Measurements from ENCODE around the gene CDC42BPG.

Gene CDC42BPG

GRCh38 chr11:64869571-64870175 lies 25.2 kb upstream of the CDC42BPG start:
- peak; percentile 36 for TF ChIP-seq CTCF (IDR thresholded peaks at IDR 0.05; ENCODE audit: extremely low read depth, missing control alignments)
- no peak for DNase-seq (ENCODE audit: low spot score)

DNA sequence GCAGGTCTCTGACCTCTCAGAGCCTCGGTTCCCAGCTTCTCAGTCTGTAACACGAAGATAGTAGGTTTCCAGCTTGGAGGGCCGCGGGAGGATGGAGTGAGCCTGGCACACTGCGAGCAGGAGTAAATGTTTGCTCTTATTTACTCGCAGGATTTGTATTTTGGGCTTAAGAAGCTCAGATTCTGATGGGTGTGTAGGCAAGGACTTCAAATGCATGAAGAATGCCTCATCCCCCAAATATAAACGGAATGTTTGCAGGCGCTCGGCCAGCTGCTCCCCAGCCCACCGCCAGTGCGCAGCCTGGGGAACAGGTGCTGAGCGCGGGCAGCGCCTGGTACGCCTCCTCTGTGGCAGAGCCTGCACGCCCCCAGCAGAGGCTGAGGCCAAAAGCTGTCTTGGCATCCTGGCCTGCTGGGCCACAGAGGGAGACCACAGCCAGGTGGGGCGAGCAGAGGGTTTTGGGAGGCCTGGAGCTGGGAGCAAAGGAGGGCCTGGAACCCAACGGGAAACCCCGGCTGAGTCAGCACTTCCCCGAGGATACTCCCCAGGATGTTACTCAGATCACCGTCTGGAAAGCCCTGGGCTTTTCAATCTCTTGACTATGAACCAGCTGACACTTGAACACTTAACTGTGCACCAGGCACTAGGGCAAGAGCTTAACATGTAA lies 24.6 kb upstream of the CDC42BPG start:
- DNase-seq (ENCODE audit: low spot score), result no peak
- TF ChIP-seq CTCF (IDR thresholded peaks at IDR 0.05; ENCODE audit: extremely low read depth, missing control alignments), result no peak

- no peak for TF ChIP-seq CTCF (IDR thresholded peaks at IDR 0.05; ENCODE audit: extremely low read depth, missing control alignments)
- DNase-seq (ENCODE audit: low spot score), result no peak
Measured at GRCh38 chr11:64867748-64868462, 23.5 kb upstream of the CDC42BPG start.

- TF ChIP-seq CTCF (IDR thresholded peaks at IDR 0.05; ENCODE audit: extremely low read depth, missing control alignments), result no peak
- DNase-seq (ENCODE audit: low spot score), result no peak
Measured at GRCh38 chr11:64866173-64866491, 21.7 kb upstream of the CDC42BPG start.

DNA sequence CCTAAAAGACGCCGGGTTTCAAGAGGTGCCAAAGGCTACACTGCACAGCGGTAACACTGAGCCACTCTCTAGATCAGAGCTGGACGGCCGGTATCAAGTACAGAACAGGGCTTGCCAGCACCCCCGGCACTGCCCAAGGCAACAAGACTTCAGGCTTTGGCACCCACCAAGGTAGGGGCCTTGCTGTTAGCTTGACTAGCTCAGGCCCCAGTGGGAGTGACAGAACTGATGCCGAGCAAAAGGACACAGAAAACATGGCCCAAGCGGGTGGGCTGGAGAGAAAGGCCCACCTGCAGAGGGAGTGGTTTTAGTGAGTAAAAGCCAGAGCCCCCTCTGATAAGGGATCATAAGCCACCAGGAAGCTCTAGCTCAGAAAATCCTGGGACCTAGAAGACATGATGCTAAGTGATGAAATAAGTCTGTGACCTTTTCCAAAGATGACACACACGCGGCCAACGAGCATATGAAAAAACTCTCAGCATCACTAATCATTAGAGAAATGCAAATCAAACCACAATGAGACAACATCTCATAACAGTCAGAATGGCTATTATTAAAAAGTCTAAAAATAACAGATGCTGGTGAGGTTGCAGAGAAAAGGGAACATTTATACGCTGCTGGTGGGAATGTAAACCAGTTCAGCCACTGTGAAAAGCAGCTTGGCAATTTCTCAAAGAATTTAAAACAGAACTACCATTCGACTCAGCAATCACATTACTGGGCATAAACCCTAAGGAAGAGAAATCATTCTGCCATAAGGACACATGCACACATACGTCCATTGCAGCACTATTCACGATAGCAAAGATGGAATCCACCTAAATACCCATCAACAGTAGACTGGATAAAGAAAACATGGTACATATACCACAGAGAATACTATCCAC lies 21.1 kb upstream of the CDC42BPG start:
- no peak for TF ChIP-seq CTCF (IDR thresholded peaks at IDR 0.05; ENCODE audit: extremely low read depth, missing control alignments)

DNA sequence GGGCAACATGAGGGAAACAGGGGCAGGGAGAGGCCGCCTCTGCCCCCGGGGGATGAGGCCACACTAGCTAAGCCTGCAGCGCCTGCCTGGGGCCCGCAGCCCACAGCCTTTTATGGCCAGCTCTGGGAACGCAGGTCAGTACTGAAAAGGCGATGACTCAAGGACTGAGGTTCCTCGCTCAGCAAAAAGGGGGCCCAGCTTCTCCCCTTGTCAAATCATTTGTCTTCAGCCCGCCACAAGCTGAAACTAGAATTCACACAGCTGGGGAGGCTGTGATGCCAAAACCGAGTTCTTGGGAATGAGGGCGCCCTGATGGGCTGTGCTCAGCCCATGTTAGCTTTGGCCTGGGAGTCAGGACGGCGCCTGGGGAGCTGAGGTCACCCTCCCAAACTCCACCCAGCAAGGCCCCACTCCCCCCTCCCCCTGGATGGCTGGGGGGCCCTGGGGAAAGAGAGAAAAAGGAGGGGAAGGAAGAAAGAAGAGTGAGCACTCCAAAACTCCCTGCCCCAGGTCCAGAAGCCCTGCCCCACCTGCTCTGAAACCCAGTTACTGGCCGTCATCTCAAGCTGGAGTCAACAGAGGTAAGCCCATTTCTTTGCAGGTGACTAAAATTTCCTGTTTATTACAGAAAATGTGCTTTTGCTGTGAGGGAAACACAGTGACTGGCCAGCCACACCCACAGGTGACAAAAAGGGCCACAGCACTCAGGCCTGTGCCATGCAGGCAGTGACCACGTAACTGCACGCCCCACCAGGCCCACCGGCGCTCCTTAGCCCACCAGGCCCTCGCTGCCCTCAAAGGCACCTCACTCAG lies 20.2 kb upstream of the CDC42BPG start:
- TF ChIP-seq CTCF (IDR thresholded peaks at IDR 0.05; ENCODE audit: extremely low read depth, missing control alignments), result no peak
- peak; percentile 70 for DNase-seq (ENCODE audit: low spot score)

More for the DNA sequence above, 21.1 kb upstream of the CDC42BPG start:
- peak; percentile 68 for DNase-seq (ENCODE audit: low spot score)
